Activated CD4-positive, alpha-beta T cell treated with anti-CD3 and anti-CD28 coated beads, Interleukin-10, Interleukin-2, amounts not matched to agents 100 ng/mL and 50 ng/mL, durations not matched to agents 16 hours and 8 hours (primary cell): Measurements from ENCODE around the gene MOB3B.

Source experiments
- DNase-seq: peaks from one replicate; pipeline ENCODE4 v3.0.0-alpha.2; 2020

Gene MOB3B

GRCh38 chr9:27333241-27334052, 196.2 kb downstream of the MOB3B start:
- DNase-seq, result peak; percentile 43

- DNase-seq, result no peak
These were observed 198.2 kb downstream of the MOB3B start for GRCh38 chr9:27331393-27331792.

GRCh38 chr9:27329291-27329690, 200.3 kb downstream of the MOB3B start:
- DNase-seq, result no peak

- DNase-seq, result no peak
These were observed 201.1 kb downstream of the MOB3B start for GRCh38 chr9:27328483-27328882.

- DNase-seq, result no peak
These were observed 218.4 kb downstream of the MOB3B start for GRCh38 chr9:27311184-27311583.

- DNase-seq, result no peak
These were observed 219.0 kb downstream of the MOB3B start for GRCh38 chr9:27310582-27310981.

- no peak for DNase-seq
These were observed 220.8 kb downstream of the MOB3B start for GRCh38 chr9:27308691-27309390.

GRCh38 chr9:27304521-27304920, 225.1 kb downstream of the MOB3B start:
- DNase-seq, result no peak

GRCh38 chr9:27303219-27303618, 226.4 kb downstream of the MOB3B start:
- DNase-seq, result no peak

- no peak for DNase-seq
These were observed 232.6 kb downstream of the MOB3B start, which contains the start of gene EQTN for GRCh38 chr9:27297050-27297449. Gene EQTN, minus strand, starts transcription at chr9:27297150. Its CDS starts 95 bp downstream, at chr9:27297055.

GRCh38 chr9:27293996-27294395, 235.6 kb downstream of the MOB3B start:
- no peak for DNase-seq

- no peak for DNase-seq
These were observed 236.8 kb downstream of the MOB3B start for GRCh38 chr9:27292659-27293405.

- DNase-seq, result no peak
These were observed 238.3 kb downstream of the MOB3B start for GRCh38 chr9:27291292-27291691.

- no peak for DNase-seq
These were observed 247.3 kb downstream of the MOB3B start for GRCh38 chr9:27282269-27282668.

GRCh38 chr9:27280860-27281259, 248.8 kb downstream of the MOB3B start:
- no peak for DNase-seq

GRCh38 chr9:27280249-27280648, 249.4 kb downstream of the MOB3B start:
- DNase-seq, result no peak

GRCh38 chr9:27279611-27280010, 250.0 kb downstream of the MOB3B start:
- no peak for DNase-seq

- DNase-seq, result no peak
These were observed 251.2 kb downstream of the MOB3B start for GRCh38 chr9:27278374-27278773.

- DNase-seq, result peak; percentile 58
These were observed 253.2 kb downstream of the MOB3B start for GRCh38 chr9:27276193-27277030.
